SK-N-SH treated with all-trans-retinoic acid at 6 μM for 48 hours (cell line): Measurements from ENCODE around the gene ANKRD2.

Experiments used
- ATAC-seq: fragments of 200-7000 bp; cut with Tn5 transposase; 3 replicates; pipeline ENCODE4 v1.9.1; 2020; ENCODE audit warnings: mild to moderate bottlenecking, moderate library complexity
- ARNTL ChIP-seq: fragments of 450-650 bp; formaldehyde crosslinking; IDR thresholded peaks from 2 replicates; pipeline ENCODE4 v1.5.0; 2020; ENCODE audit warnings: low read depth, mild to moderate bottlenecking, moderate library complexity, borderline replicate concordance
- BACH2 ChIP-seq: fragments of 250-450 bp; sonication (Bioruptor Pico); IDR thresholded peaks from 2 replicates; pipeline ENCODE4 v1.9.0; 2021; ENCODE audit warnings: mild to moderate bottlenecking, borderline replicate concordance
- CREB5 ChIP-seq: fragments of 250-450 bp; sonication (Bioruptor Pico); IDR thresholded peaks from 2 replicates; pipeline ENCODE4 v1.5.1; 2020; ENCODE audit warnings: low read depth, mild to moderate bottlenecking, moderate library complexity
- CSDC2 ChIP-seq: fragments of 250-450 bp; sonication (Bioruptor Pico); IDR thresholded peaks from 2 replicates; pipeline ENCODE4 v1.5.0; 2020; ENCODE audit warnings: mild to moderate bottlenecking, moderate library complexity
- CSRNP3 ChIP-seq: fragments of 250-450 bp; sonication (Bioruptor Pico); IDR thresholded peaks from 2 replicates; pipeline ENCODE4 v1.5.1; 2021; ENCODE audit warnings: mild to moderate bottlenecking, moderate library complexity
- ESRRG ChIP-seq: fragments of 250-450 bp; sonication (Bioruptor Pico); IDR thresholded peaks from 2 replicates; pipeline ENCODE4 v1.6.1; 2021; ENCODE audit warnings: mild to moderate bottlenecking
- GLIS3 ChIP-seq: fragments of 250-450 bp; sonication (Bioruptor Pico); IDR thresholded peaks from 2 replicates; pipeline ENCODE4 v1.5.0; 2020; ENCODE audit warnings: mild to moderate bottlenecking, moderate library complexity
- ISL1 ChIP-seq: fragments of 250-450 bp; sonication (Bioruptor Pico); IDR thresholded peaks from 2 replicates; pipeline ENCODE4 v2.1.2; 2022; ENCODE audit warnings: mild to moderate bottlenecking, moderate library complexity
- OSR1 ChIP-seq: fragments of 250-450 bp; sonication (Bioruptor Pico); IDR thresholded peaks from 2 replicates; pipeline ENCODE4 v1.8.0; 2022; ENCODE audit warnings: moderate library complexity, mild to moderate bottlenecking, inconsistent platforms
- PATZ1 ChIP-seq: fragments of 250-450 bp; sonication (Bioruptor Pico); IDR thresholded peaks from 2 replicates; pipeline ENCODE4 v1.8.0; 2020; ENCODE audit warnings: mild to moderate bottlenecking, moderate library complexity, borderline replicate concordance
- POU6F1 ChIP-seq: fragments of 250-450 bp; sonication (Bioruptor Pico); IDR thresholded peaks from 2 replicates; pipeline ENCODE4 v1.8.0; 2021; ENCODE audit warnings: low read depth, mild to moderate bottlenecking, moderate library complexity, borderline replicate concordance
- PPARA ChIP-seq: fragments of 250-450 bp; sonication (Bioruptor Pico); IDR thresholded peaks from 2 replicates; pipeline ENCODE4 v1.5.0; 2020; ENCODE audit warnings: mild to moderate bottlenecking, borderline replicate concordance
- RARB ChIP-seq: fragments of 250-450 bp; sonication (Bioruptor Pico); IDR thresholded peaks from 2 replicates; pipeline ENCODE4 v1.8.0; 2021; ENCODE audit warnings: mild to moderate bottlenecking, moderate library complexity
- TCF4 ChIP-seq: fragments of 250-450 bp; sonication (Bioruptor Pico); IDR thresholded peaks from 2 replicates; pipeline ENCODE4 v1.8.0; 2021; ENCODE audit warnings: mild to moderate bottlenecking, moderate library complexity, borderline replicate concordance
- TOX ChIP-seq: fragments of 250-450 bp; sonication (Bioruptor Pico); IDR thresholded peaks from 2 replicates; pipeline ENCODE4 v1.8.0; 2021; ENCODE audit warnings: mild to moderate bottlenecking, moderate library complexity, borderline replicate concordance
- TSHZ2 ChIP-seq: fragments of 250-450 bp; sonication (Bioruptor Pico); IDR thresholded peaks from 2 replicates; pipeline ENCODE4 v1.5.0; 2020; ENCODE audit warnings: mild to moderate bottlenecking, moderate library complexity
- ZC3H10 ChIP-seq: fragments of 250-450 bp; sonication (Bioruptor Pico); IDR thresholded peaks from 2 replicates; pipeline ENCODE4 v1.5.1; 2021; ENCODE audit warnings: mild to moderate bottlenecking, moderate library complexity
- ZFP30 ChIP-seq: fragments of 450-650 bp; formaldehyde crosslinking; IDR thresholded peaks from 2 replicates; pipeline ENCODE4 v1.5.0; 2022; ENCODE audit warnings: mild to moderate bottlenecking, moderate library complexity
- ZNF70 ChIP-seq: fragments of 450-650 bp; formaldehyde crosslinking; IDR thresholded peaks from 2 replicates; pipeline ENCODE4 v1.5.0; 2020; ENCODE audit warnings: mild to moderate bottlenecking, moderate library complexity
- ZNF8 ChIP-seq: fragments of 450-650 bp; formaldehyde crosslinking; IDR thresholded peaks from 2 replicates; pipeline ENCODE4 v1.5.0; 2020; ENCODE audit warnings: mild to moderate bottlenecking, moderate library complexity

ANKRD2 gene

GRCh38 chr10:97563337-97563736 is 9.2 kb upstream of the ANKRD2 start:
- TF ChIP-seq ZFP30 (CRISPR knock-in tag) (no peak), ESRRG (no peak), ARNTL (CRISPR knock-in tag) (no peak), BACH2 (CRISPR knock-in tag) (no peak), POU6F1 (no peak), CSRNP3 (CRISPR knock-in tag) (no peak), ZC3H10 (CRISPR knock-in tag) (no peak), CSDC2 (CRISPR knock-in tag) (no peak), CREB5 (CRISPR knock-in tag) (no peak), GLIS3 (no peak), TSHZ2 (CRISPR knock-in tag) (no peak), RARB (CRISPR knock-in tag) (no peak), TOX (CRISPR knock-in tag) (no peak), ISL1 (CRISPR knock-in tag) (no peak), ZNF8 (no peak), PPARA (CRISPR knock-in tag) (no peak), ZNF70 (CRISPR knock-in tag) (no peak)
- no peak for ATAC-seq

- TF ChIP-seq PPARA (CRISPR knock-in tag) = no peak
- TF ChIP-seq TCF4 (CRISPR knock-in tag) = no peak
- no peak for TF ChIP-seq OSR1
- TF ChIP-seq TOX (CRISPR knock-in tag) = no peak
- no peak for TF ChIP-seq ESRRG
- TF ChIP-seq ISL1 (CRISPR knock-in tag) = no peak
- TF ChIP-seq PATZ1 = no peak
- no peak for TF ChIP-seq CSRNP3 (CRISPR knock-in tag)
- no peak for TF ChIP-seq RARB (CRISPR knock-in tag)
- no peak for TF ChIP-seq CSDC2 (CRISPR knock-in tag)
- TF ChIP-seq POU6F1 = no peak
- no peak for TF ChIP-seq ZNF70 (CRISPR knock-in tag)
- no peak for ATAC-seq
These were observed 7.8 kb upstream of the ANKRD2 start for GRCh38 chr10:97564776-97565175.
